Neural cell (in vitro differentiated cells): Measurements from ENCODE around the gene LAPTM5. TPM values are rescaled to one million over a fixed set of nuclear protein-coding genes. Genes with fewer than 3 reads are reported as not detected.

Experiments
- H2AFZ ChIP-seq: fragments of 200-600, 300-800 bp; sonication (generic), shearing (Covaris generic); 2 replicates; pipeline ENCODE4 v1.6.0; 2014; ENCODE audit warnings: low read depth, mild to moderate bottlenecking, antibody characterized with exemption, low read length, moderate library complexity
- H3F3A ChIP-seq: fragments of 200-600 bp; shearing (Covaris generic); 2 replicates; pipeline ENCODE4 v1.6.1; 2016; ENCODE audit warnings: mild to moderate bottlenecking, moderate library complexity, mixed read lengths, antibody characterized with exemption, low read length; ENCODE audit not compliant: insufficient read depth, poor library complexity, severe bottlenecking
- H3K27ac ChIP-seq: fragments of 200-600, 300-800 bp; sonication (generic), shearing (Covaris generic); 2 replicates; pipeline ENCODE4 v1.5.1; 2014; ENCODE audit warnings: mild to moderate bottlenecking, low read length, moderate library complexity
- H3K27me3 ChIP-seq: fragments of 300-800, 200-600 bp; sonication (generic), shearing (Covaris generic); 2 replicates; pipeline ENCODE4 v1.6.0; 2014; ENCODE audit warnings: mild to moderate bottlenecking, low read depth, low read length, moderate library complexity; ENCODE audit not compliant: insufficient read depth
- H3K36me3 ChIP-seq: fragments of 300-800, 200-600 bp; sonication (generic), shearing (Covaris generic); 2 replicates; pipeline ENCODE4 v1.5.1; 2014; ENCODE audit warnings: mild to moderate bottlenecking, antibody characterized with exemption, low read length, moderate library complexity; ENCODE audit not compliant: insufficient read depth
- H3K4me2 ChIP-seq: fragments of 300-800, 200-600 bp; sonication (generic), shearing (Covaris generic); 2 replicates; pipeline ENCODE4 v1.6.0; 2014; ENCODE audit warnings: mild to moderate bottlenecking, low read length
- H3K4me3 ChIP-seq: fragments of 300-800, 200-600 bp; sonication (generic), shearing (Covaris generic); 2 replicates; pipeline ENCODE4 v1.5.1; 2014; ENCODE audit warnings: mild to moderate bottlenecking, low read length, moderate library complexity
- H3K79me2 ChIP-seq: fragments of 200-600 bp; shearing (Covaris generic); replicated peaks from 2 replicates; pipeline ENCODE4 v1.6.0; 2014; ENCODE audit warnings: mild to moderate bottlenecking, low read length, moderate library complexity; ENCODE audit not compliant: insufficient read depth
- H3K9ac ChIP-seq: fragments of 300-800, 200-600 bp; sonication (generic), shearing (Covaris generic); 2 replicates; pipeline ENCODE4 v1.6.1; 2016; ENCODE audit warnings: mild to moderate bottlenecking, low read length, mixed read lengths
- H3K9me2 ChIP-seq: fragments of 200-600 bp; shearing (Covaris generic); 2 replicates; pipeline ENCODE4 v1.6.1; 2016; ENCODE audit warnings: mild to moderate bottlenecking, low read length, mixed read lengths; ENCODE audit not compliant: insufficient read depth
- H3K9me3 ChIP-seq: fragments of 200-600, 300-800 bp; sonication (generic), shearing (Covaris generic); 2 replicates; pipeline ENCODE4 v1.6.1; 2016; ENCODE audit warnings: mild to moderate bottlenecking, mixed run types, low read length, moderate library complexity, mixed read lengths
- H4K20me1 ChIP-seq: fragments of 200-600 bp; shearing (Covaris generic); 2 replicates; pipeline ENCODE4 v1.6.1; 2016; ENCODE audit warnings: mild to moderate bottlenecking, mixed run types; ENCODE audit not compliant: insufficient read depth
- EP300 ChIP-seq: fragments of 450-650 bp; conservative IDR thresholded peaks from 2 replicates; pipeline ENCODE4 v1.6.1; 2014; ENCODE audit warnings: antibody characterized with exemption, mild to moderate bottlenecking, moderate library complexity; ENCODE audit not compliant: poor library complexity, severe bottlenecking
- EZH2 ChIP-seq: fragments of 200-600, 300-800 bp; shearing (Covaris generic), sonication (generic); IDR thresholded peaks from 2 replicates; pipeline ENCODE4 v1.6.1; 2014; ENCODE audit warnings: antibody characterized with exemption, low read length, borderline replicate concordance, mild to moderate bottlenecking; ENCODE audit not compliant: insufficient read depth, poor library complexity, severe bottlenecking
- MXI1 ChIP-seq: fragments of 450-650 bp; conservative IDR thresholded peaks from 2 replicates; pipeline ENCODE4 v1.6.1; 2014; ENCODE audit warnings: antibody characterized with exemption, mild to moderate bottlenecking; ENCODE audit not compliant: poor library complexity, severe bottlenecking
- POLR2AphosphoS5 ChIP-seq: IDR thresholded peaks from 2 replicates; pipeline ENCODE4 v1.6.1; 2012
- RAD21 ChIP-seq: fragments of 450-650 bp; conservative IDR thresholded peaks from 2 replicates; pipeline ENCODE4 v1.6.1; 2014; ENCODE audit warnings: antibody characterized with exemption, mild to moderate bottlenecking, moderate library complexity
- REST ChIP-seq: IDR thresholded peaks from 2 replicates; pipeline ENCODE4 v1.6.1; 2012; ENCODE audit warnings: borderline replicate concordance
- SMC3 ChIP-seq: fragments of 450-650 bp; conservative IDR thresholded peaks from 2 replicates; pipeline ENCODE4 v1.6.1; 2014; ENCODE audit warnings: antibody characterized with exemption, mild to moderate bottlenecking, moderate library complexity; ENCODE audit not compliant: poor library complexity
- TAF1 ChIP-seq: IDR thresholded peaks from 2 replicates; pipeline ENCODE4 v1.6.1; 2012; ENCODE audit warnings: low read depth
- polyA plus RNA-seq: library from polyadenylated mRNA; depleted of rRNA; stranded (reverse); fragments of >200 nt; gene quantifications from 2 replicates; pipeline ENCODE4 v1.2.3, GENCODE V29; 2014
- TF ChIP-seq, protein P1 (sequence below): fragments of 450-650 bp; IDR thresholded peaks from 2 replicates; pipeline ENCODE4 v1.5.1; 2014; ENCODE audit warnings: antibody characterized with exemption, mild to moderate bottlenecking, moderate library complexity; ENCODE audit not compliant: poor library complexity, severe bottlenecking

LAPTM5 gene
- polyA plus RNA-seq, 1 donor from 2014 or later = 0.12 TPM

DNA sequence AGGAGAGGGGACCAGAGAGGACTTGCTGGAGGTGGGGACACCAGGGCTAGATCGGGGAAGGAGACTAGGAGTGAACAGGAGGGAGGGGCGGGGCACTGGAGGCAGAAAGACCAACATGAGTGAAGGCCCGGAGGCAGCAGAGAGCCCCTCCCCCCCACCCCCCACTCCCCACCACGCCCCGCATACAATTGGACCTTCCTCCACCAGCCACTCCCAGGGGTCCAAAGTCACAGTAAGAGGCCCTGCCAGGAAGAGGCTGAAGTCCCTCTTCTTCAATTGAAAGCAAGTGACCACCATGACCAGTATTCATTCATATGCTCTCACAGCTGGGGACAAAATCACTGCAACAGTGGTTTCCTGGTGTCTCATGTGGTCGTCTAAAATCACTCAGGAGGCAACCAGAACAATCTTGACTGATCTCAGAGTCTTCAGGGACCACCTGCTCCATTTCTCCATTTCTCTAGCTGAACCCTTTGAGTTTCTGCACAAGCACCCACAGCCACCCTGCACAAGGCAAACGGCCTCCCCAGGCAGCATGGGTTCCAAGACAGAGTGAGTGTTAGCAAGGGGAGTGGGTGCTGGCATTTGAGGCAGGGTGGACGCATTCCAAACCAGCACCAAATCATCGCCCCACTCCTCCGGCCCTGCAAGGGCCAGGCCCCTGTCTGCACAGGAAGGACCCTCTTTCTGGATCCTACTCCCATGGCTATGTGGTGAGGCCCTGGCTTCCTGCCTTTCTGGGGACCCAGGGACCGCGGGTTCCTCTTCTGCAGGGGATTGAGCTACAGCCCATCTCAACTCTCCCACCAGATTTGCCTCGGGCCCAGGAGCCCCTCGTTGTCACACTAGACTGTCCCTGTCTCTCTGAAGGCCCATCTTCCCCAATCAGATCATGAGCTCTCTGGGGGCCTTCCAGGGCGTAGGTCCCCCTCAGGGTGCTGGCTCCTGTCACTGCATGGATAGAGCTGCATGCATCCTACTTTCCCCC is 17.0 kb downstream of the LAPTM5 start:
- TF ChIP-seq EZH2 (no peak), EP300 (no peak), POLR2AphosphoS5 (no peak), SMC3 (no peak)
- no peaks in the 10 kb centered on the region for H3K9me2 ChIP-seq
- H3F3A ChIP-seq = no peaks in the 10 kb centered on the region
- H3K9ac ChIP-seq = no peak overlapping the region
- no peaks in the 10 kb centered on the region for H3K9me3 ChIP-seq
- H3K27me3 ChIP-seq = no peaks in the 10 kb centered on the region
- H4K20me1 ChIP-seq = no peaks in the 10 kb centered on the region
- no peak overlapping the region for H3K4me3 ChIP-seq
- H2AFZ ChIP-seq = no peak overlapping the region
- no peaks in the 10 kb centered on the region for H3K79me2 ChIP-seq
- no peak overlapping the region for H3K4me2 ChIP-seq
- H3K27ac ChIP-seq = no peak overlapping the region
- no peaks in the 10 kb centered on the region for H3K36me3 ChIP-seq

DNA sequence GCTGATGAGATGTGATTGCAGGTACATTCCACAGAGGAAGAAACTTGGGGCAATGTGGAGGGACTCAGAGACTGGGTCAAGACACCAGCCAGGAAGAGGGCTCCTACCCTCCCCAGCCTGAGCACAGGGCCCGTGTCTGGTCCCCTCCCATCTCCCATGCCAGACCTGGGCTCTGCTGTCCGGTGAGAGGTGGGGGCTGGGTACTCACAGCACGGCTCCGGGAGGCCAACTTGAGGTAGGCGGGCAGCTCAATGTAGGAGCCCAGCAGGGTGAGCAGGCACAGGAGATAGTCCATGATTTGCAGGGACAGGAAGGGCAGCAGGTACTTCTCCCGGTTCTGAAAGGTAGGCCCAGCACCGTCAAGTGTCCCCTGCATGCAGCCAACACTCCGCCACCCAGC is 18.0 kb downstream of the LAPTM5 start:
- H3K79me2 ChIP-seq = no peaks in the 10 kb centered on the region
- no peak overlapping the region for H3K9ac ChIP-seq
- no peaks in the 10 kb centered on the region for H3K9me2 ChIP-seq
- H3K9me3 ChIP-seq = no peaks in the 10 kb centered on the region
- H3F3A ChIP-seq = no peaks in the 10 kb centered on the region
- no peaks in the 10 kb centered on the region for H3K36me3 ChIP-seq
- no peak for TF ChIP-seq EZH2
- no peak for TF ChIP-seq EP300
- no peak for TF ChIP-seq MXI1
- TF ChIP-seq TAF1 = no peak
- TF ChIP-seq, protein P1, sequence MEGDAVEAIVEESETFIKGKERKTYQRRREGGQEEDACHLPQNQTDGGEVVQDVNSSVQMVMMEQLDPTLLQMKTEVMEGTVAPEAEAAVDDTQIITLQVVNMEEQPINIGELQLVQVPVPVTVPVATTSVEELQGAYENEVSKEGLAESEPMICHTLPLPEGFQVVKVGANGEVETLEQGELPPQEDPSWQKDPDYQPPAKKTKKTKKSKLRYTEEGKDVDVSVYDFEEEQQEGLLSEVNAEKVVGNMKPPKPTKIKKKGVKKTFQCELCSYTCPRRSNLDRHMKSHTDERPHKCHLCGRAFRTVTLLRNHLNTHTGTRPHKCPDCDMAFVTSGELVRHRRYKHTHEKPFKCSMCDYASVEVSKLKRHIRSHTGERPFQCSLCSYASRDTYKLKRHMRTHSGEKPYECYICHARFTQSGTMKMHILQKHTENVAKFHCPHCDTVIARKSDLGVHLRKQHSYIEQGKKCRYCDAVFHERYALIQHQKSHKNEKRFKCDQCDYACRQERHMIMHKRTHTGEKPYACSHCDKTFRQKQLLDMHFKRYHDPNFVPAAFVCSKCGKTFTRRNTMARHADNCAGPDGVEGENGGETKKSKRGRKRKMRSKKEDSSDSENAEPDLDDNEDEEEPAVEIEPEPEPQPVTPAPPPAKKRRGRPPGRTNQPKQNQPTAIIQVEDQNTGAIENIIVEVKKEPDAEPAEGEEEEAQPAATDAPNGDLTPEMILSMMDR = no peak
- TF ChIP-seq POLR2AphosphoS5 = no peak
- no peak for TF ChIP-seq SMC3
- TF ChIP-seq RAD21 = no peak
- no peak for TF ChIP-seq REST
- H3K4me2 ChIP-seq = no peak overlapping the region
- no peaks in the 10 kb centered on the region for H3K27me3 ChIP-seq
- H3K27ac ChIP-seq = no peak overlapping the region
- H2AFZ ChIP-seq = no peak overlapping the region
- no peak overlapping the region for H3K4me3 ChIP-seq
- no peaks in the 10 kb centered on the region for H4K20me1 ChIP-seq
